Bronchial epithelial cell (primary cell): ENCODE data around the gene SSBP4. TPM values are rescaled to one million over a fixed set of nuclear protein-coding genes. Genes with fewer than 3 reads are reported as not detected.

Experiments
- DNase-seq: peaks from one replicate; pipeline ENCODE4 v3.0.0-alpha.2; 2010; ENCODE audit warnings: low read depth
- FAIRE-seq: peaks from 2 replicates; lab custom pipeline; 2011; peaks lifted over from hg19 to GRCh38; lab: Jason Lieb, UNC
- H3K27me3 ChIP-seq: 2 replicates; pipeline ENCODE4 v1.5.1; 2011; ENCODE audit warnings: low read length; ENCODE audit not compliant: control insufficient read depth, insufficient read depth
- H3K36me3 ChIP-seq: 2 replicates; pipeline ENCODE4 v1.5.1; 2011; ENCODE audit warnings: low read length; ENCODE audit not compliant: control insufficient read depth, insufficient read depth
- H3K4me3 ChIP-seq: 2 replicates; pipeline ENCODE4 v1.5.1; 2011; ENCODE audit warnings: mild to moderate bottlenecking, low read depth, low read length, control low read depth
- total RNA-seq: library from RNA; depleted of rRNA; stranded (reverse); fragments of >200 nt; gene quantifications from 2 replicates; pipeline ENCODE4 v1.2.1, GENCODE V29; 2014
- TF ChIP-seq, protein P1 (sequence below): IDR thresholded peaks from 2 replicates; pipeline ENCODE4 v1.5.1; 2011; ENCODE audit warnings: mild to moderate bottlenecking, moderate library complexity, low read length, control low read depth, inconsistent platforms; ENCODE audit not compliant: insufficient read depth, severe bottlenecking

Gene SSBP4
- total RNA-seq, 1 donor from 2014 or later: 17.1 TPM

DNA sequence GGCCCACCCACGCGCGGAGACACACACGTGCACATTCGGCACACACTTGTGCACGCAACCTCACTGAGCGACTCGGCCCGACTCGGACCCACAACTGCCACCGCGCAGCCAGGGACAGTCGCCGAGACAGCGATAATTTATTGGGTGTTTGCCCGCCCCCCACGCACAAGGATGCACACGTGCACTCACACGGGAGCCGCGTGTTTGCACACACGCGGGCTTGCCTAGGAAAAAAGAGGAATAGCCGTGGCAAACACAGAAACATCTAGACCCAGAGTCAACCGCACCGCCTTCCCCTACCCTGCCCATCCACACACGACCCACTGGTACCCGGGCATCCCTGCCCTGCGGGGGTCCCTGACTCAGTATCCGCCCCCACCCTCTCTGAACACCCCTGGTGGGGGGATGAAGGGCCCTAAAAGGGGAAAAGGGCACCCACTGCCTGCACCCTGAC is 1.1 kb upstream of the SSBP4 start:
- FAIRE-seq (no peak), DNase-seq (no peak)
- no peaks in the 10 kb centered on the region for H3K27me3 ChIP-seq
- H3K36me3 ChIP-seq: no peaks in the 10 kb centered on the region
- TF ChIP-seq, protein P1, sequence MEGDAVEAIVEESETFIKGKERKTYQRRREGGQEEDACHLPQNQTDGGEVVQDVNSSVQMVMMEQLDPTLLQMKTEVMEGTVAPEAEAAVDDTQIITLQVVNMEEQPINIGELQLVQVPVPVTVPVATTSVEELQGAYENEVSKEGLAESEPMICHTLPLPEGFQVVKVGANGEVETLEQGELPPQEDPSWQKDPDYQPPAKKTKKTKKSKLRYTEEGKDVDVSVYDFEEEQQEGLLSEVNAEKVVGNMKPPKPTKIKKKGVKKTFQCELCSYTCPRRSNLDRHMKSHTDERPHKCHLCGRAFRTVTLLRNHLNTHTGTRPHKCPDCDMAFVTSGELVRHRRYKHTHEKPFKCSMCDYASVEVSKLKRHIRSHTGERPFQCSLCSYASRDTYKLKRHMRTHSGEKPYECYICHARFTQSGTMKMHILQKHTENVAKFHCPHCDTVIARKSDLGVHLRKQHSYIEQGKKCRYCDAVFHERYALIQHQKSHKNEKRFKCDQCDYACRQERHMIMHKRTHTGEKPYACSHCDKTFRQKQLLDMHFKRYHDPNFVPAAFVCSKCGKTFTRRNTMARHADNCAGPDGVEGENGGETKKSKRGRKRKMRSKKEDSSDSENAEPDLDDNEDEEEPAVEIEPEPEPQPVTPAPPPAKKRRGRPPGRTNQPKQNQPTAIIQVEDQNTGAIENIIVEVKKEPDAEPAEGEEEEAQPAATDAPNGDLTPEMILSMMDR: no peak
- peak overlapping the region; percentile 30 for H3K4me3 ChIP-seq

DNA sequence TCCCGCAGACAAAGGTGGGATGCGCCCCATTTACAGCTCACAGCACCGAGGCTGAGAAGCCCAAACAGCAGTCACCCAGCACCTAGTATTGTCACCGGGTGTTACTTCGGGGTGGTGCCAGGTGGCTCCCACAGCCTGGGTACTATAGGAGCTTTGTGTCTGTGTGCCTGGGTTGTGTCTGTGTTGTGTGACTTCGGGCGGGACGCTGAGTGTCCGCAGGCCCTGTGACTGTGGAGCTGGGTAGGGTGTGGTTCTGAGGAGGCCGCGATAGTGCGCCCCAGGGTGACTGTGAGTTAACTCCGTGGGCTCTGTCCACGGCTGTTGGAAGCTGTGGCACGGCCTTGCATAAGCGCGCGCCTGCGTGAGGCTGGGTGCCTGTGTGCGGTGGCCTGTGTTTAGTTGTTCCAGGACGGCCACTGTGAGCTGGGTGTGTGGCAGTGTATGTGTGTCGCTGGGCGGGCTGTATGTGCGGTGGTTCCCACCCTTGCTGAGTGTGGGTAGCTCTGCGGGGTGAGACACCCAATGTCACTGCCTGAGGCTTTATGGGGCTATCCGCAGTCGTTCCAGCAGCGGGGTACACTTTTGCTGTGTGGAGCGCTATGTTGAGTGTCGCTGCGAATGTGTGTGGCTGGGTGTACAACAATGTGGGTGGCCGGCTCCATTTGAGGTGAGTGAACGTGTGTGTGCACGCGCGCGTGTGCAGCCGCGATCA is 559 bp upstream of the SSBP4 start:
- Histone ChIP-seq H3K36me3 (no peaks in the 10 kb centered on the region), H3K27me3 (no peaks in the 10 kb centered on the region), H3K4me3 (peak overlapping the region; percentile 59)
- DNase-seq (no peak), FAIRE-seq (no peak)
- TF ChIP-seq, protein P1: no peak

DNA sequence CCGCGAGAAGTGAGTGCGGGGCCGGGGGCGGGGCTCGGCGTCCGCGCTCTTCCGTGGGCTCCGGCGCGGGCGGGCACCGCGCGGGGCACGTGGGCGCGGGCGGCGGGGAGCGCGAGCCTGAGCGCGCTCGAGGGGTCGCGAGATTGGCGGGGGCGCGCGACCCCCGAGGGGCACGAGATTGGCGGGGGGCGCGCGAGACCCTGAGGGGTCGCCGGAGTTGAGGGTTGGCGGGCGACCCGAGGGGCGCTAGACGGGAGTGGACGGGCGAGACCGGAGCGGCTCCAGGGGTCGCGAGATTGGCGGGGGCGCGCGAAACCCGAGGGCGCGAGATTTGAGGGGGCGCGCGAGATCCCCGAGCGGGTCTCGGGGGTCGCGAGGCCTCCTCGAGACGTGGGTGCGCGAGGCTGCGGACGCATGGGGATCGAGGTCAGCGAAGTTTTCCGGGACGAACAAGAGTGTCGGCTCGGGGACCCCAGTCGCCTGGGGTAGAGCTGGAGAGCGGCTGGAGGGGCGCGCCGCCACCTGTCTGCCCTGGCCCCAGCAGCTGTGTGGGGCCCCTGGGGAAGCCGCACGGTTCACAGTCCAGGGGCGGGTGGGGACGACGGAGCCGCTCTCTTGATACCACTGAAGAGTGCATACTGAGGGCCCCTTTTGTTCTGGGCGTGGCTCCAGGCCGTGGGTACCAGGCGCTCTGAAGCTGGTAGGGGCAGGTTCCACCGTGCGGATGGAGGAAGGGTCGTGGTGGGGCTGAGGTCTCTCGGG is 682 bp downstream of the SSBP4 start:
- FAIRE-seq (no peak), DNase-seq (no peak)
- peak overlapping the region; percentile 59 for H3K4me3 ChIP-seq
- no peaks in the 10 kb centered on the region for H3K36me3 ChIP-seq
- TF ChIP-seq, protein P1: no peak
- no peaks in the 10 kb centered on the region for H3K27me3 ChIP-seq

DNA sequence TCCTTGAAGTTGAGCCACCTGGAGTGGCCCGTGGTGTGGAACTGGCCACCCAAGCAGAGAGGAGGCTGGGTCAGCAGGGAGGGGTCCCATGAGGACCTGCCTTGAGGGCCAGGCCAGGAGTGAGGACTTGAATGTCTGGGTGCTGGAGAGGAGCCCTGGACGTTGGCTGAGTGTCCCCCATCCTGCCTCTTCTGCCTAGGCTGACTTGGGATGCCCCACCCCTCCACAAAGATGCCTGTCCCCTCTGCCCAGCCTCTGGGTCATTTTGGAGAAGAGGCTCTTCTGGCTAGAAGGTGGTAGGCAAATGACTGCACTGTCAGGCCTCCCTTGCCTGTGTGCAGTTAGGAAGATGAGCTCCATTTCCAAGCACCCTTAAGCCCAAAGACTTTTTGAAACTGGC is 1.7 kb downstream of the SSBP4 start:
- TF ChIP-seq, protein P1: no peak
- no peak for DNase-seq
- Histone ChIP-seq H3K36me3 (no peaks in the 10 kb centered on the region), H3K27me3 (no peaks in the 10 kb centered on the region), H3K4me3 (no peak overlapping the region)
- FAIRE-seq: no peak

DNA sequence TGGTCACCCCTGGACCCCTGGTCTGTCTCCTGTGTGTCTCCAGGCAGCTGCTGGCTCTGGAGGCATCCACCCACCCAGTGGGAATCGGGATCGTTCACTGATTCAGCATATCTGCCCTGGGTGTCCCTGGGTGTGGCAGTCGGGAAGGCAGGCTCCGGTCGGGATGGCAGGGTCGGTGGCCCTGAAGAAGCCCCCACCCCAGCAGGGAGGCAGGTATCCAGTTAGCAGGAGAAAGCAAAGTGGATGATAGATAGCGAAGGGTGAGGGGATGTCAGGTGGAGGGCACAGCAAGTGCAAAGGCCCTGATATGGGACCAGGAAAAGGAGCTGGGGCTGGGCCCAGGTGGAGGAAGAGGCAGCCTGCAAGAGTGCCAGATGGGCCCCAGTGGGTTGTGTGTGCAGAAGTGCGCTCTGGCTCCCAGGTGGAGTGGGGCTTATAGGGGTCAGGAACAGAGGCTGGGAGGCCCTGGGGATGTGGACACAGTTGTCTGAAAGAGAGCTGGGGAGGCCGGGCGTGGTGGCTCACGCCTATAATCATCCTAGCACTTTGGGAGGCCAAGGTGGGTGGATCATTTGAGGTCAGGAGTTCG is 2.3 kb downstream of the SSBP4 start:
- no peak overlapping the region for H3K4me3 ChIP-seq

More for the DNA sequence above, 2.3 kb downstream of the SSBP4 start:
- Histone ChIP-seq H3K27me3 (no peaks in the 10 kb centered on the region), H3K36me3 (no peaks in the 10 kb centered on the region)
- TF ChIP-seq, protein P1: no peak
- FAIRE-seq (no peak), DNase-seq (no peak)
